NCI-H446 (cell line): ENCODE data around the gene IMMT.

Source experiments
- DNase-seq, 2 experiments: peaks; one replicate each; lab custom pipeline; 2025; lab: John Stamatoyannopoulos, UW

Gene IMMT

GRCh38 chr2:86226070-86226469 is 30.8 kb upstream of the IMMT start:
- DNase-seq, result no peak

GRCh38 chr2:86225581-86225980 is 30.3 kb upstream of the IMMT start:
- DNase-seq, result no peak

GRCh38 chr2:86224645-86225355 is 29.5 kb upstream of the IMMT start:
- no peak for DNase-seq

- DNase-seq, result no peak
These were observed 28.8 kb upstream of the IMMT start for GRCh38 chr2:86223927-86224560.

- peak in 1 of 2 experiments; percentile 14 for DNase-seq
These were observed 28.1 kb upstream of the IMMT start for GRCh38 chr2:86223140-86223926.

- peak; percentile 64 to 71 for DNase-seq
These were observed 25.9 kb upstream of the IMMT start for GRCh38 chr2:86221066-86221684.

- no peak for DNase-seq
These were observed 24.6 kb upstream of the IMMT start for GRCh38 chr2:86219896-86220295.

- no peak for DNase-seq
These were observed 22.9 kb upstream of the IMMT start for GRCh38 chr2:86218124-86218523.

GRCh38 chr2:86216575-86217555 is 21.6 kb upstream of the IMMT start:
- DNase-seq, result no peak

GRCh38 chr2:86214503-86214832 is 19.2 kb upstream of the IMMT start:
- no peak for DNase-seq

- DNase-seq, result no peak
These were observed 18.6 kb upstream of the IMMT start for GRCh38 chr2:86213699-86214502.

GRCh38 chr2:86213056-86213455 is 17.8 kb upstream of the IMMT start:
- DNase-seq, result no peak

GRCh38 chr2:86211796-86212188 is 16.5 kb upstream of the IMMT start:
- no peak for DNase-seq

- DNase-seq, result no peak
These were observed 16.0 kb upstream of the IMMT start for GRCh38 chr2:86211033-86211795.

- DNase-seq, result no peak
These were observed 9.2 kb upstream of the IMMT start for GRCh38 chr2:86204458-86204857.

GRCh38 chr2:86203614-86204013 is 8.4 kb upstream of the IMMT start:
- DNase-seq, result no peak

GRCh38 chr2:86202702-86203101 is 7.4 kb upstream of the IMMT start:
- DNase-seq, result no peak

- DNase-seq, result no peak
These were observed 7.1 kb upstream of the IMMT start for GRCh38 chr2:86202336-86202692.

- no peak for DNase-seq
These were observed 6.5 kb upstream of the IMMT start for GRCh38 chr2:86201671-86202335.
